Hippocampal formation (tissue), 2 donors: ENCODE data around the gene ZNF217.
"Not testable (repeated sequence)": the region's sequence is repeated elsewhere in the genome, so short reads cannot be mapped to it uniquely, and the experiment has no call there.

Experiments
- DNase-seq, 2 donors: peaks; one replicate each; lab custom pipeline; 2025; lab: John Stamatoyannopoulos, UW

Gene ZNF217

DNA sequence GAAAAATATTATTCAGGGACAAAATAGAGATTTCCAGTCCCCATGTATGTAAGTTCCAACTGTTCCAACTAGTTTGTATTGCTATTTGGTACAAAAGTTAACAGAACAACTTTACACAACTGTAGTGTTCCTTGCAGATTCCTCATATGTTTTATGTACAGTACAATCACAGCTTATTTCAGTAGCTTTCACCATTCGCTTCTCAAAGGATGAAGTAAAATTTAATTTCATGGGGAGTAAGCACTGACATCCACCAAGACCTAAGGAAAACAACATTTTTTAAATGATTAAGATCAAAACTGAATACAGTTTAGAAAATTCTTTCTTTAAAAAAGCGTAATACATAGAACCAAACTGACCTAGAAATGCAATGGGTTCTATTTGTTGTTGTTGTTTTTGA, 24.6 kb downstream of the ZNF217 start:
- DNase-seq, result no peak

DNA sequence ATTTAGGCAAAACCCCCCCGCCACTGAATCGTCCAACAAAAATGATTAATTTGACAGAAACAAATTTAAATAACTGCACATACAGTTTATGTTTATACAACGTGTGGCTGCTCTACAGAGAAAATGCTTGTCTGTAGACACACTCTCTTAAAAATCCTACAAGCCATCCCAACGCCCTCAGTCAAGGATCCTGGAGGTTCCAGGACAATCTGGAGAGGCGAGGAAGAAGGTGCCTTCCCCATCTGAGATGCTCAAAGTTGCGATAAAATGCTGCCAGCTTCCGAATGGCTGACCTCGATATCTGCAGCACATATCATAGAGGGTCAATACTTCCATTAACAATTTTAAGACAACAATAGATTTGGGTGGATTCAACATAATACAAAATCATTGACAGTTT, 25.3 kb downstream of the ZNF217 start:
- DNase-seq, result no peak

DNA sequence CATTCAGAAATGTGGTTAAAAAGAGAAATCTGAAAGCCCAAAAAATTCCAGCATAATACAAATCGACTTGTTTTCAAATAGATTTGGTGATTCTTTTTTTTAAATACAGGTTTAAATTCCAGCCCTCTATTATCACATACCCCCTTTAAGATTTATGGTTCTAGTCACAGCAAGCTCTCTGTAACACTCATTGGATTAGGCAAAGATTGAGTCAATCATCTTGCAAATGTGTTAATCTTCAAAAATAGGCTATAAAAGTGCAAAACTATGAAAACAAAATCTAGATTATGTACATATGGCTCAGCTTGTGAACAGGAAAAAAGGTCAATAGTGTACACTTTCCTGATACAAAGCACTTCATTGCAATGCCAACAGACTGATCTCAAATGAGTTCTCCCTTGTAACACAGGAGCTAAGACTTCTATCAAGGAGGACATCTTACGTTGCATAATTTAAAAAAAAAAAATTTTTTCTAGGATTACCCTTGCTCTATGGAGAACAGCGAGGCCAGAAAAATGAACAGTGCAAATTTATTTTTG, 26.2 kb downstream of the ZNF217 start:
- DNase-seq, result no peak

DNA sequence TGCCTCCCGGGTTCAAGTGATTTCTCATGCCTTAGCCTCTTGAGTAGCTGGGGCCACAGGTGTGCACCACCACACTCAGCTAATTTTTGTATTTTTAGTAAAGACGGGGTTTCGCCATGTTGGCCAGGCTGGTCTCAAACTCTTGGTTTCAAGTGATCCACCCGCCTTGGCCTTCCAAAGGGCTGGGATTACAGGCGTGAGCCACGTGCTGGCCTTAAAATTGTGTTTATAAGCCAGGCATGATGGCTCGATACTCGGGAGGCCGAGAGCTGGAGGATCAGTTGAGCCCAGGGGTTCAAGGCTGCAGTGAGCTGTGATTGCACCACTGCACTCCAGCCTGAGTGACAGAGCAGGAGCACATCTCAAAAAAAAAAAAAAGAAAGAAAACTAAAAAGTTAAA, 27.0 kb downstream of the ZNF217 start:
- DNase-seq, result not testable (repeated sequence)

DNA sequence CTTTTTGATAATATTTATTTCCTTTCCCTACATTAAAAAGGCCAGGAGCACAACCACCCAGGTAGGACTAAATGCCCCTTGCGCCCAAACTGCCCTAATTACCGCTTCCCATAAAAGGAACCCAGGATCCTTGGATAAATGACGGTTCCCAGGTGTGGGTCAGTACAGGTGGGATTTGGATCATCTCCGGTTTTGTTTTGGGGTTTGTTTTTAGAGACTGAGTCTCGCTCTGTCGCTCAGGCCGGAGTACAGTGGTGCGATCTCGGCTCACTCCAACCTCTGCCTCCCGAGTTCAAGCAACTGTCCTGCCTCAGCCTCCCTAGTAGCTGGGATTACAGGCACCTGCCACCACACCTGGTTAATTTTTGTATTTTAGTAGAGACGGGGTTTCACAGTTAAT, 28.4 kb downstream of the ZNF217 start:
- no peak for DNase-seq

DNA sequence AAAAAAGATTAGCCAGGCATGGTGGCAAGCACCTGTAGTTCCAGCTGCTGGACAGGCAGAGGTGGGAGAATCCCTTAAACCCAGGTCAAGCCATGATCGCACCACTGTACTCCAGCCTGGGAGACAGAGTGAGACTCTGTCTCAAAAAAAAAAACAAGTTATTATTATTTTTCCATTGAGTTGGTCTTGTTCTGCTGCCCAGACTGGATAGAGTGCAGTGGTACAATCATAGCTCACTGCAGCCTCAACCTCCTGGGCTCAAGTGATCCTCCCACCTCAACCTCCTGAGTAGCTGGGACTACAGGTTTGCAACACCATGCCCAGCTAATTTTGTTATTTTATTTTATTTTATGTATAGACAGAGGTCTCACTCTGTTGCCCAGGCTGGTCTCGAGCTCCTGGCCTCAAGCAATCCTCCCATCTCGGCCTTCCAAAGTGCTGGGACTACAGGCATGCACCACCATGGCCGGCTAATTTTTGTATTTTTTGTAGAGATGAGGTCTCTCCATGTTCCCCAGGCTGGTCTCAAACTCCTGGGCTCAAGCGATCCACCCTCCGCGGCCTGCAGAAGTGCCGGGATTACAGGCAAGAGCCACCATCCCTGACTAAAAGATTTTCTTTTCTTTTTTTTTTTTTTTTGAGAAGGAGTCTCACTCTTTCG, 31.4 kb downstream of the ZNF217 start:
- not testable (repeated sequence) for DNase-seq

DNA sequence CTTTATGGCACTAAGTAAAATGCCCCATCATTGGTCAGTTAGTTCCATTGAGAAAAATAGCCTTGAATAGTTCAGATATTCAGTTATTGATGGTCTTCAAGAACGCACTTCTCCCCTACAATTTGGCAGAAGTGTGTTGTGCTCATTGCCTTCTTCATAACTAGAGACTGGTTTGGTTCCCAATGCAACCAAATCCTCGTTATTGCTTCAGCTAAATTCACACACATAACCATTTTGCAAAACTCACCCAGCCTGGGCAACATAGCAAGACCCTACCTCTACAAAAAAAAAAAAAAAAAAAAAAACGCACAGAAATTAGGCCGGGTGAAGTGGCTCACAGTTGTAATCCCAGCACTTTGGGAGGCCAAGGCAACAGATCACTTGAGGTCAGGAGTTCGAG, 32.1 kb downstream of the ZNF217 start:
- DNase-seq, result no peak

DNA sequence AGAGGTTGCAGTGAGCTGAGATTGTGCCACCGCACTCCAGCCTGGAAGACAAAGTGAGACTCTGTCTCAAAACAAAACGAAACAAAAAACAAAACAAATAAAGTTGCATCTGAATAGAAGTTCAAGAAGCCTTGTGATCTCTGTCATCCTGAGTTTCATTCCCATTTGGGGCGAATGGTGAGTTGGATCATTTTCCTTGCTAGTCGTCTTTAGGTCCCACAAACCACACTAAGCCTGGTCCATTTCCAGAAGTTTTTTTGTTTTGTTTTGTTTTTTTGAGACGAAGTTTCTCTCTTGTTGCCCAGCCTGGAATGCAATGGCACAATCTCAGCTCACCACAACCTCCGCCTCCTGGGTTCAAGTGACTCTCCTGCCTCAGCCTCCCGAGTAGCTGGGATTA, 33.8 kb downstream of the ZNF217 start:
- DNase-seq, result no peak

DNA sequence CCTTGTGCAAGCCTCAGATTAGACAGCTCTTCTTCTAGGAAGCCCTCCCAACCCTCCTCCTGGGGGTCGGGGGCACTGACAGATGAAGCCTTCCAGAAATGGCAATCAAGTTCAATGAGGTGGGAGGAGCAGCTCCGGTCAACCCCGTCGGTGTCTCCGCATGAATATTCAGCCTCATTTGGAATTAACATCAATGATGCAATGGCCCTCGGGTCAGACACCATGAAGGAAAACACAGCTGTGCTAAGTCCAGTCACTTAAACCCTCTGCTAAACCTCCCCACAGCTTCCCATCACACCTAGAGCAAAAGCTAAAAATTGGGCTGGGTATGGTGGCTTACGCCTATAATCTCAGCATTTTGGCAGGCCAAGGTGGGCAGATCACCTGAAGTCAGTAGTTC, 36.5 kb downstream of the ZNF217 start:
- DNase-seq, result no peak

DNA sequence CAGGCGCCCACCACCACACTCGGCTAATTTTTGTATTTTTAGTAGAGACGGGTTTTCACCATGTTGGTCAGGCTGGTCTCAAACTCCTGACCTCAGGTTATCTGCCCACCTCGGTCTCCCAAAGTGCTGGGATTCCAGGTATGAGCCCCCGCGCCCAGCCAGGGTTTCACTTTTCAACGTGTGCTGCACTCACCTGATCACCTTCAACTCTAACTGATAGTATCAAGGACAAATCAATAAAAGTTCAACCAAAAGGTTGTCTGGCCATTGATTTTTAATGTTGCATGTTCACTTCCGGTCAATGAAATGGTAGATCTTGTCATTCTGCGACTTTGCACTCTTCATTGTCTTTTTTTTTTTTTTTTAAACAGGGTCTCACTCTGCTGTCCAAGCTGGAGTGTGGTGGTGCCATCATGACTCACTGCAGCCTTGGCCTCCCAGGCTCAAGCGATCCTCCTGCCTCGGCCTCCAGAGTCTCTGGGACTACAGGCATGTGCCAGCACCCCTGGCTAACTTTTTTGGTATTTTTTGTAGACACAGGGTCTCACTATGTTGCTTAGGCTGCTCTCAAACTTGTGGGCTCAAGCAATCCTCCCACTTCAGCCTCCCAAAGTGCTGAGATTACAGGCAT, 37.3 kb downstream of the ZNF217 start:
- DNase-seq, result no peak

DNA sequence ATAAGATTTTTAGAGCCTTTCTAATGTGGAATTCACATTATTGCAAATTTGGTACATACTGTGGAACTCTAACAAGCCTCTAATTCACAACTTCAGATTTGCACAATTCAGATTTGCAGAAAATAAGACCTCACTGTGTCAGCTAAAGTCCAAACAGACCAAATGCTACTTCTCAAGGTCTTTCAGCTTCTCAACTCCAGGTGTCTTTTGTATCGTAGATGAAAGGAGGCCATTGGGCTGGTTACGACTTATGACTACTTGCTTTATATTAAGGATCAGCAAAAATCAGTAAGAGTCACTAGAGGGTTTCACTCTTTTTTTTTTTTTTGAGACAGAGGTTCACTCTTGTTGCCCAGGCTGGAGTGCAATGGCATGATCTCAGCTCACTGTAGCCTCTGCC, 37.8 kb downstream of the ZNF217 start:
- no peak for DNase-seq

DNA sequence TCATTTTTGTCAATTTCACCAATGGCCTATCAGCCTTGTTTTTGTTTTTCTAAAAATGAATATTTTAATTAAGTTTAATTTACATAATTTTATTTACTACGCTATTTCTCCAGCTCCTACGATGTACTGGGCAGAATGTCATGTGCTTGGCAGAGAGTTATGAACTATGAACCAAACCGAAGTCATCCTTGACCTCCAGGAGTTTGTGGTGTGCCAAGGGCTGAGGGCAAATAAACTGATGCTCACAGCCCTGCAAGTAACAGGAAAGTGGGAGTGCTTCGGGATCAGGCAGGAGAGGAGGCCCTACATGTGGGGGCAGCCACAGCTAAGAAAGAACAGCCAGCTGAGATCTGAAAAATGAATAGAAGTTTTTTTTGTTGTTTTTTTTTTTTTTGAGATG, 38.6 kb downstream of the ZNF217 start:
- no peak for DNase-seq

DNA sequence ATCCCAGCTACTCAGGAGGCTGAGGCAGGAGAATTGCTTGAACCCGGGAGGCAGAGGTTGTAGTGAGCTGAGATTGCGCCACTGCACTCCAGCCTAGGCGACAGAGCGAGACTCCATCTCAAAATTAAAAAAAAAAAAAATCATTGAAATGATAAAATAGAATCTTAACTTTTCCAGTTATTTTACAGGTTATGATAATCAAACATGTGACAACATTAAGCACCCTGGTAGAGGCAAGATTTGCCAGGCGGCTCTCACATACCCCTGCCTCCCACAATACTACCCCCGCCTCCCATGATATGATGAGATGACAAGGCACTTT, 41.1 kb downstream of the ZNF217 start:
- DNase-seq, result not testable (repeated sequence)

DNA sequence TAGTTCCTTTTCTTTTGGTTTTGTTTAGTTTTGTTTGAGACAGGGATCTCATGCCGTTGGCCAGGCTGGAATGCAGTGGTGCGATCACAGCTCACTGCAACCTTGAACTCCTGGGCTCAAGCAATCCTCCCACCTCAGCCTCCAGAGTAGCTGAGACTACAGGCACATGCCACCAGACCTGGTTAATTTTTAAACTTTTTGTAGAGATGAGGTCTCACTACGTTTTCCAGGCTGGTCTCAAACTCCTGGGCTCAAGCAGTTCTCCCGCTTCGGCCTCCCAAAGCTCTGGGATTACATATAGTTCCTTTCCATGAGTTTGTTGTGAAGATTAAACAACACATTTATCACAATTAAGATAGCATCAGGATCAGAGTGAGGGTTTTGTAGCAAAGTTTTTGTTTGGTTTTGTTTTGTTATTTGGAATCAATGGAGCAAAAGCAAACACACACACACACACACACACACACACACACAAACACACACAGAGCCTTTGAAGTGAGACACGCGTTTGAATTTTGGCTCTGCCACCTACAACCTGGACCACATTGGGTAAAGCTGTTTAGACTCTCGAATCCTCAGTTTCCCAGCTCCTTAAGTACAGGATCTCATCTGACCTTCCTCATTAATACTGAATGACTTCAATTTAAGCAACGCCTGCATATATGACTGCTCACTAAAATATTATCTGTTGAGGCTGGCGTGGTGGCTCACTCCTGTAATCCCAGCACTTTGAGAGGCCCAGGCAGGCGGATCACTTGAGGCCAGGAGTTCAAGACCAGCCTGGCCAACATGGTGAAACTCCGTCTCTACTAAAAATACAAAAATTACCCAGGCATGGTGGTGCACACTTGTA, 41.7 kb downstream of the ZNF217 start:
- DNase-seq, result not testable (repeated sequence)

DNA sequence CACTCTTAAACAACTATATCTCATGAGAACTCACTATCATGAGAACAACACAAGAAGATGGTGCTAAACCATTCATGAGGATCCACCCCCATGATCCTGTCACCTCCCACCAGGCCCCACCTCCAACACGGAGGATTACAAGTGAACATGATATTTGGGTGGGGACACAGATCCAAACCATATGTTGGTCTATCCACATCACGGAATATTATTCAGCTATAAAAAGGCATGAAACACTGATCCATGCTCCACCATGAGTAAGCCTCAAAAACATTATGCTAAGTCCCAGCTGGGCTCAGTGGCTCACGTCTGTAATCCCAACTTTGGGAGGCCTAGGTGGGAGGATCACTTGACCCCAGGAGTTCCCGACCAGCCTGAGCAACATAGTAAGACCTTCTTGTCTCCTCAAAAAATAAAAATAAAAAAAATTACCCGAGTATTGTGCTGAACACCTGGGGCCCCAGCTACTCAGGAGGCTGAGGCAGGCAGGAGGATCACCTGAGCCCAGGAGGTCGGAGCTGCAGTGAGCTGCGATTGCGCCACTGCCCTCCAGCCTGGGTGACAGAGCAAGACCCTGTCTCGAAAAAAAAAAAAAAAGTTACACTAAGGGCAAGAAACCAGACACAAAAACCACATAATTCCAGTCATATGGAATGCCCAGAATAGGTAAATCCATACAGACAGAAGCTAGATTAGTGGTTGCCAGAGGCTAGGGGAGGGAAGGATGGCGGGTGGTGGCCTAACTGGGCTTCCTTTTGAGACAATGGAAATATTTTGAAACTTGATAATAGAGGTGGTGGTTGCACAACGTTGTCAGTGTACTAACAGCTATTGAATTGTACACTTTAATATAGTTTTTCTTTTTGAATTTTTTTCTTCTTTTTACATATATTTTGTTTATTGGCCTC, 43.1 kb downstream of the ZNF217 start:
- no peak for DNase-seq

DNA sequence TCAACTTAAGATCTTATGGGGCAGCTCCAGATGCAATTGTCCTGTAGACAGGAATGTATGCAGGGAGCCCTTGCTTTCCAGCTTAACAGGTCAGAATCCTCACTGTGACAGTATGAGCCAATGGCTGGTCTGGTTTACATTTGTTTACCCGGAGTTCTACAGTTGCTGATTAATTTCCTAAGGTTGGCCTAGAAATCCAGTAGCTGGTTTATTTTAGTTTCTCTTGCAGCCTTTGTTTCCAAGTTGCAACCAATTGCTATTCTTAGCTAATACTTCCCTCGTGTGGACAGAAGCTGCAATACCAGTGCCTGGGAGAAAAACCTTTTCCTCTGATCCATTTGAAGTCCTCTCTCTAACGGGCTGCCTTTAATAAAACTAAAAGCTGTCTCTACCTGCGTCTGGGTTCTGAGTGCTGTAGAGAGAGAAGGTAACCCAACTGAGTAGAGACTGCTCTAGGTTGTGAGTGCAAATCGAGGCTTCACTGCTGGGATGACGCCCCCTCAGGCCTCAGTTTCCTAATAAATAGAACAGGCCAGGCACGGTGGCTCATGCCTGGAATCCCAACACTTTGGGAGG, 45.9 kb downstream of the ZNF217 start:
- DNase-seq, result peak in 1 of 2 donors; percentile 76

DNA sequence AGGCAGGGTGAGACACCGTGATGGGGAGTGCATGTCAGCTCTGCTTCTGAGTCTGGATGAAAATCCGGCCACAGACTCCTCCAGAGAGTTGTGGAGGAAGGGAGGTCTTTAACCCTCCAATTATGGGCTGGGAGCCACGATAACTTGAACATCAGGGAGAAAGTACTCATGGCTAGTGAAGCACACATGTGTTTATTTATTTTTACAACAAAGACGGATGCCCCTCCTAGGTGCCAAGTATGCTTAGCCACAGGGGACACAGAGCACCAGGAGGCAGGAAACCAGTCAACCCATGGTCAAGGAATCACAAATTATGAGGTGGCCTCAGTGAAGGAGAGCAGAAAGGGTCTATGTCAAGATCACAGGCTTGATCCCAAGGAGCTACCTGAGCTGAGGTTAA, 54.1 kb downstream of the ZNF217 start:
- DNase-seq, result no peak

DNA sequence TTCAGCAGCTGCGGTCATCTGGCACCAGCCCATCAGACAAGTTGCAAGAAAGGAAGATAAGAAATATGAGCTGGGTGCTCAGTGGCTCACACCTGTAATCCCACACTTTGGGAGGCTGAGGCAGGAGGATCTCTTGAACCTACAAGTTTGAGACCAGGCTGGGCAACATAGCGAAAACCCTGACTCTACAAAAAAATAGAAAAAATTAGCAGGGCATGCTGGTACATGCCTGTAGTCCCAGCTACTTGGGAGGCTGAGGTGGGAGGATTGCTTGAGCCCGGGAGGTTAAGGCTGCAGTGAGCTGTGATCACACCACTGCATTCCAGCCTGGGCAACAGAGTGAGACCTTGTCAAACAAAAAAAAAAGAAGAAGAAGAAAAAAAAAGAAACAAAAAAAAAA, 57.3 kb downstream of the ZNF217 start:
- not testable (repeated sequence) for DNase-seq

DNA sequence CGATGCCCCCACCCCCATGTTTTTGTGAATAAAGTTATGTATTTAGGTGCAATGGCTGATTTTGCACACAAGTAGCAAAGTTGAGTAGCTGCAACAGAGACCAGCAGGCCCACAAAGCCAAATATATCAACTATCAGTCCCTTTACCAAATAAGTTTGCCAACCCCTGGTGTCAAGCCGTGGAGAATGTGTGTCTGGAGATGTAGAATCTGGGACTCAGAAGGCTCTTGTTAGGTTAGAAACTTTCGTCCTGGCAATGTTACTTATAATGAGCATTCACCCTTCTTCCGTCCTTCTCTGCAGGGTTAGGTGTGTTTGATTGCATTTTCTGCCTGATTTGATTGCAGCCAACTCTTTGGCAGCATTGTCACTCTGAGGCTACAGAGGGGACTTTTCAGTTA, 57.8 kb downstream of the ZNF217 start:
- DNase-seq, result no peak

DNA sequence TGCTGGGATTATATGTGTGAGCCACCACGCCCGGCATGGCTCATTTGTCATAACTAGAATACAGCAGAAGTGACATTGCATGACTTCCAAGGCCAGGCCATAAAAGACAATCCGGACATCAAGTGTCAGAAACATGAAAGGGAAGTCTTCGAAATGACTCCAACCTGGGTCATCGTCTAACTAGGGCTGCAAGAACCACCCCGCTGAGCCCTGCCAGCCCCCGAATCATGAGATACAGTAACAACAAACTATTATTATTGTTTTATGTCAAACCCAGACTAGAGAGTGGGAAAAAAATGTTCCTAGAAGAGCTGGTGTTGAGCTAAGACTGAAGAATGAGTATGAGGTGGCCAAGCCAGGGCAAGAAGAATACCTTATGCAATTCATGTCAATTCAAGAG, 59.6 kb downstream of the ZNF217 start:
- DNase-seq, result no peak

DNA sequence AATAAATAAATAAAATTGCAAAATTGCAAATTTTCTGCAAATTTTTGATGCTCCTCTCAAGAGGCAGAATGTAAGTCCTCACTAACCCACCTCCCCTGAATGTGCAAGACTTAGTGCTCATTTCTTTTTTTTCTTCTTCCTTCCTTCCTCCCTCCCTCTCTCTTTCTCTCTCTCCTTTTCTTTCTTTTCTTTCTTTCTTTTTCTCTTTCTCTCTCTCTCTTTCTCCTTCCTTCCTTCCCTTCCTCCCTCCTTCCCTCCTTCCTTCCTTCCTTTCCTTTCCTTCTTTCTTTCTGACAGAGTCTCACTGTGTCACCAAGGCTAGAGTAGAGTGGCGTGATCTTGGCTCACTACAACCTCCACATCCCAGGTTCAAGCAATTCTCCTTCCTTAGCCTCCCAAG, 60.1 kb downstream of the ZNF217 start:
- no peak for DNase-seq
